Smooth muscle cell (in vitro differentiated cells): ENCODE results near the gene LRRC15. TPM values are rescaled to one million over a fixed set of nuclear protein-coding genes. Genes with fewer than 3 reads are reported as not detected.

Source experiments
- DNase-seq: peaks from one replicate; lab custom pipeline; 2025; ENCODE audit not compliant: unreplicated experiment; lab: John Stamatoyannopoulos, UW
- H2AFZ ChIP-seq: fragments of 200-600 bp; sonication (generic); 2 replicates; pipeline ENCODE4 v1.6.0; 2016; ENCODE audit warnings: antibody characterized with exemption, low read depth, mild to moderate bottlenecking
- H3F3A ChIP-seq: fragments of 200-600 bp; sonication (generic); 2 replicates; pipeline ENCODE4 v1.6.0; 2017; ENCODE audit warnings: antibody characterized with exemption, low read depth
- H3K27ac ChIP-seq: fragments of 200-600 bp; sonication (generic); 2 replicates; pipeline ENCODE4 v1.5.1; 2016; ENCODE audit warnings: low read depth, mild to moderate bottlenecking
- H3K27me3 ChIP-seq: fragments of 200-600 bp; sonication (generic); 2 replicates; pipeline ENCODE4 v1.6.1; 2016; ENCODE audit warnings: low read depth, mild to moderate bottlenecking
- H3K36me3 ChIP-seq: fragments of 200-600 bp; sonication (generic); 2 replicates; pipeline ENCODE4 v1.5.1; 2016; ENCODE audit warnings: low read depth
- H3K4me1 ChIP-seq: fragments of 200-600 bp; sonication (generic); 2 replicates; pipeline ENCODE4 v1.5.1; 2016; ENCODE audit warnings: low read depth
- H3K4me2 ChIP-seq: fragments of 200-600 bp; sonication (generic); 2 replicates; pipeline ENCODE4 v1.6.0; 2016; ENCODE audit warnings: mild to moderate bottlenecking
- H3K4me3 ChIP-seq: fragments of 200-600 bp; sonication (generic); 2 replicates; pipeline ENCODE4 v1.5.1; 2016; ENCODE audit warnings: mild to moderate bottlenecking
- H3K79me2 ChIP-seq: fragments of 200-600 bp; sonication (generic); 2 replicates; pipeline ENCODE4 v1.6.0; 2016; ENCODE audit warnings: low read depth, mild to moderate bottlenecking
- H3K9ac ChIP-seq: fragments of 200-600 bp; sonication (generic); 2 replicates; pipeline ENCODE4 v1.6.0; 2016; ENCODE audit warnings: low read depth
- H3K9me3 ChIP-seq: fragments of 200-600 bp; sonication (generic); replicated peaks from 2 replicates; pipeline ENCODE4 v1.5.1; 2016; ENCODE audit warnings: low read depth
- H4K20me1 ChIP-seq: fragments of 200-600 bp; sonication (generic); 2 replicates; pipeline ENCODE4 v1.6.0; 2016; ENCODE audit warnings: low read depth
- WGBS: methylation state at CpG from one replicate; pipeline ENCODE4 v1.1.7; 2016; ENCODE audit warnings: low lambda C conversion rate; 5-methylcytosine and 5-hydroxymethylcytosine counted together
- polyA plus RNA-seq: library from polyadenylated mRNA; unstranded; fragments of >200 nt; fragmentation: Nextera tagmentation; extraction: Ambion mirVana; gene quantifications from 2 replicates; pipeline ENCODE4 v1.2.1, GENCODE V29; 2016
- total RNA-seq: library from RNA; depleted of rRNA; stranded (reverse); fragments of >200 nt; gene quantifications from 2 replicates; pipeline ENCODE4 v1.2.3, GENCODE V29; 2014
- TF ChIP-seq, protein P1 (sequence below): fragments of 200-600 bp; sonication (generic); IDR thresholded peaks from 2 replicates; pipeline ENCODE4 v1.5.1; 2017; ENCODE audit warnings: borderline replicate concordance, mild to moderate bottlenecking, antibody characterized with exemption; ENCODE audit not compliant: insufficient read depth, poor library complexity, severe bottlenecking

The LRRC15 gene
- total and polyA plus RNA-seq, 2 experiments from 2014 or later = 4.7 to 4.9 TPM

DNA sequence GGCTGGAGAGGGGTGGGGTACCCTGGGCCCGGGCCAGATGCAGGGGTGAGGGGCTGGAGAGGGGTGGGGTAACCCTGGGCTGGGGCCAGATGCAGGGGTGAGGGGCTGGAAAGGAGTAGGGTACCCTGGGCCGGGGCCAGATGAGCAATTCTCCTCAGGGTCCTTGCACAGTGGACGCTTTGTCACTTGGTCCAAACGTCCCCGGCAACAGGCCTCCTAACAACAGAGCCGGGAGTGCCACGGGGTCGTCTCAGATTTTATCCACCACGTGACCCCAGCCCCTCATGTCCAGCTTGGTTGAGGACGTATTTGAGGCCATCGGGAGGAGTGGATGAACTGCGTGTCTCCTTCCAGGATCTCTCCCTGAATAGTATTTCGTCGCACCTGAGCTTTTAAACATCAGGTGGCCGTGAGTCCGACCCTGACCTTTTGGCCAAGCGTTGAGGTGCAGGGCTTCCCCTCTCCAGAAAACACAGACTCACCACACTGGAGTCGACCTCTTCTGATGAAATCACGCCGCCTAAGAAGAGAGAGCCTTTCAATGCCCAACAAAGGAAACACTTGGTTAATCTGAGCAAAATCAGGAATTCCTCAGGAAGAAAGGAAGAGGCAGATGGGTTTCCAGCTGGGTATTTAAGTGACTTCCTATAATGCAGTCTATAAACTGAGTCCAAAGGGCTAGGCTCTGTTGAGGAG, 12.8 kb upstream of the LRRC15 start:
- Histone ChIP-seq H3K79me2 (no peaks in the 10 kb centered on the region), H3K4me1 (peaks cover 8% of the 10 kb centered on the region), H3F3A (no peaks in the 10 kb centered on the region), H3K27me3 (no peaks in the 10 kb centered on the region), H3K27ac (no peak overlapping the region), H3K9ac (no peak overlapping the region), H3K4me2 (no peak overlapping the region), H4K20me1 (no peaks in the 10 kb centered on the region), H3K4me3 (no peak overlapping the region), H3K9me3 (no peaks in the 10 kb centered on the region), H3K36me3 (no peaks in the 10 kb centered on the region), H2AFZ (no peak overlapping the region)
- TF ChIP-seq, protein P1, sequence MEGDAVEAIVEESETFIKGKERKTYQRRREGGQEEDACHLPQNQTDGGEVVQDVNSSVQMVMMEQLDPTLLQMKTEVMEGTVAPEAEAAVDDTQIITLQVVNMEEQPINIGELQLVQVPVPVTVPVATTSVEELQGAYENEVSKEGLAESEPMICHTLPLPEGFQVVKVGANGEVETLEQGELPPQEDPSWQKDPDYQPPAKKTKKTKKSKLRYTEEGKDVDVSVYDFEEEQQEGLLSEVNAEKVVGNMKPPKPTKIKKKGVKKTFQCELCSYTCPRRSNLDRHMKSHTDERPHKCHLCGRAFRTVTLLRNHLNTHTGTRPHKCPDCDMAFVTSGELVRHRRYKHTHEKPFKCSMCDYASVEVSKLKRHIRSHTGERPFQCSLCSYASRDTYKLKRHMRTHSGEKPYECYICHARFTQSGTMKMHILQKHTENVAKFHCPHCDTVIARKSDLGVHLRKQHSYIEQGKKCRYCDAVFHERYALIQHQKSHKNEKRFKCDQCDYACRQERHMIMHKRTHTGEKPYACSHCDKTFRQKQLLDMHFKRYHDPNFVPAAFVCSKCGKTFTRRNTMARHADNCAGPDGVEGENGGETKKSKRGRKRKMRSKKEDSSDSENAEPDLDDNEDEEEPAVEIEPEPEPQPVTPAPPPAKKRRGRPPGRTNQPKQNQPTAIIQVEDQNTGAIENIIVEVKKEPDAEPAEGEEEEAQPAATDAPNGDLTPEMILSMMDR = no peak
- no peak for DNase-seq
- 90% methylated on average over 19 of the region's 20 CpGs for WGBS

- Histone ChIP-seq H4K20me1 (no peaks in the 10 kb centered on the region), H3K27ac (no peak overlapping the region), H3K79me2 (no peaks in the 10 kb centered on the region), H3K4me2 (no peak overlapping the region), H3K9ac (no peak overlapping the region), H3K4me1 (peaks cover 8% of the 10 kb centered on the region), H3K9me3 (no peaks in the 10 kb centered on the region), H3K4me3 (no peak overlapping the region), H3F3A (no peaks in the 10 kb centered on the region), H2AFZ (no peak overlapping the region), H3K36me3 (no peaks in the 10 kb centered on the region), H3K27me3 (no peaks in the 10 kb centered on the region)
- 76% methylated on average over 17 of the region's 17 CpGs for WGBS
- TF ChIP-seq, protein P1 = no peak
- DNase-seq = no peak
Measured at GRCh38 chr3:194381460-194381875, 11.9 kb upstream of the LRRC15 start.

DNA sequence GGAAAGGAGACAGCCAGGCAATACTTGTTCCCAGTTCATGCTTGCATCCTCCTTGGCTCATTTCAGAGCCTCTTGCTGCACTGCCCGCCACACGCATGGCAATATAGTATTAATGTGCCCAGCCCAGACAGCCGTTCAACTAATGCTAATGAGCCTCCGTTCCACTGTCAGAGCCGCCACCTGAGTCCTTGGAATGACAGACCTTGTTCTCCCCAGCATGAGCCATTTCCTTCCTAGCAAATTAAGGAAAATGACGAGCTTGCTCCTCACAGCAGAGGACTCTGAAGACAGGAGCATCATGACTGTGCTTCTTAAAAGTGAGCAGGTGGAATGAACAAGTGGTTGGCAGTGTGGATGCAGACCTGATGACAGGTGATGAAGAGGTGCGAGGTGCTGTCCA, 10.8 kb upstream of the LRRC15 start:
- H3K27ac ChIP-seq = no peak overlapping the region
- no peak overlapping the region for H3K4me3 ChIP-seq
- H3K9me3 ChIP-seq = no peaks in the 10 kb centered on the region
- H3K4me2 ChIP-seq = no peak overlapping the region
- no peaks in the 10 kb centered on the region for H3F3A ChIP-seq
- no peaks in the 10 kb centered on the region for H3K27me3 ChIP-seq
- H3K79me2 ChIP-seq = no peaks in the 10 kb centered on the region
- TF ChIP-seq, protein P1 = no peak
- WGBS = 84% methylated on average over 7 of the region's 7 CpGs
- H3K4me1 ChIP-seq = peaks cover 15% of the 10 kb centered on the region
- no peak overlapping the region for H3K9ac ChIP-seq
- H4K20me1 ChIP-seq = no peaks in the 10 kb centered on the region
- no peaks in the 10 kb centered on the region for H3K36me3 ChIP-seq
- DNase-seq = no peak
- no peak overlapping the region for H2AFZ ChIP-seq

- H3K4me1 ChIP-seq = peaks cover 15% of the 10 kb centered on the region
- H3K27ac ChIP-seq = no peak overlapping the region
- no peak overlapping the region for H3K9ac ChIP-seq
- no peaks in the 10 kb centered on the region for H3K36me3 ChIP-seq
- TF ChIP-seq, protein P1 = no peak
- H3K27me3 ChIP-seq = no peaks in the 10 kb centered on the region
- WGBS = 77% methylated on average over 9 of the region's 9 CpGs
- no peaks in the 10 kb centered on the region for H3K9me3 ChIP-seq
- H3K4me3 ChIP-seq = no peak overlapping the region
- H4K20me1 ChIP-seq = no peaks in the 10 kb centered on the region
- no peaks in the 10 kb centered on the region for H3K79me2 ChIP-seq
- no peak overlapping the region for H3K4me2 ChIP-seq
- no peak for DNase-seq
- no peak overlapping the region for H2AFZ ChIP-seq
- H3F3A ChIP-seq = no peaks in the 10 kb centered on the region
Measured at GRCh38 chr3:194379651-194380050, 10.1 kb upstream of the LRRC15 start.
